Dedifferentiated amniotic fluid mesenchymal stem cell (primary cell): ENCODE measurements around the gene ATP4B.

ENCODE experiments used
- DNase-seq: peaks from one replicate; pipeline ENCODE4 v3.0.0-alpha.2; 2016; ENCODE audit errors: extremely low spot score

The ATP4B gene

DNA sequence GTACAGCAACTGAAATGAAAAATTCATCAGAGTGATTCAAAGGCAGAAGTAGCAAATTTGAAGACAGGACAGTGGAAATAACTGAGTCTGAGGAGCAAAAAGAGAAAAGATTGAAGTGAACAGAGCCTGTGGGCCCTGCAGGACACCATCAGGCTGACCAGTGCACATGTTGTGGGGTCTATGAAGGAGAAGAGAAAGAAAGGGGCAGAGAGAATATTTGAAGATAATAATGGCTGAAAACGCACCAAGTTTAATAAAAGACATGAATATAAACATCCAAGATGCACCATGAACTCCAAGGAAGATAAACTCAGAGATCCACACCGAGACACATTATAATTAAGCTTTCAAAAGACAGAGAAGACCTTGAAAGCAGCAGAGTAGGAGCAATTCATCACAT is 15.4 kb downstream of the ATP4B start:
- no peak for DNase-seq

DNA sequence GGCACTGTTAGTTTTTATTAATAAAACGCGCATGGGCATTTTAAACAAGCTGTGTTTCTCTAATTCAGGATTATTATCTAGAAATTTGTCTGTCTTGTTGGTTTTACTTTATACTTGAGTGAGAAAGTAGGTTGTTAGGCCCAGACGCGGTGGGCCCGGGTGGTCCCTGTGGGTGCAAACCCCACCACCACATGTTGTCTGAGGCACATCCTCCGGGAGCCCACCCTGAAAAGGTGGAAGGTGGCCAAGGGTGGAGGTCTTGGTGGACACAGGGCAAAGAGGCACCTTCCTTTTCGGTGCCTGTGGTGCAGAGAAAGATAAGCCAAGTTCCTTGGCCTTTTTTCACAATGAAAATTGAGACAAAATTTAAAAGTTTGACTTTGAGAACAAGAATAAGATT is 16.6 kb downstream of the ATP4B start:
- no peak for DNase-seq

GRCh38 chr13:113639616-113640262 is 18.3 kb downstream of the ATP4B start:
- DNase-seq = no peak

DNA sequence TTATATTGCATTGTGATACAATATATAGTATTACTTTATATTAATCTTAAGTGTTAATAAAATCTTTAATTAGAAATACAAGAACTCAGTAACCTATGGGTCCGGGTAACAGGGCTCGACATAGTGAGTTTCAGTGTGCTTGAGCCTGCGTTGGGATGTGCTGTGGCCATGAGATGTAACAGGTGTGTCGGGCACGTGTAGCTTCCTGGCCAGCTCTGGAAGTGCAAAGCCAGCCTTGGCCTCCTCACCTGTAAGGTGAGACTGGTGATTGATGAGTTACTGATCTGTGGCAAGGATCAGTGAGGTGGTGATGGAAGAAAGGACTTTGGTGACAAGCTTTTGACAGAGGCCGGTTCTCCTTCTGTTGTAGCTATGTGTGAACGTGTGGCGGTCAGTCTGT is 19.2 kb downstream of the ATP4B start:
- no peak for DNase-seq

DNA sequence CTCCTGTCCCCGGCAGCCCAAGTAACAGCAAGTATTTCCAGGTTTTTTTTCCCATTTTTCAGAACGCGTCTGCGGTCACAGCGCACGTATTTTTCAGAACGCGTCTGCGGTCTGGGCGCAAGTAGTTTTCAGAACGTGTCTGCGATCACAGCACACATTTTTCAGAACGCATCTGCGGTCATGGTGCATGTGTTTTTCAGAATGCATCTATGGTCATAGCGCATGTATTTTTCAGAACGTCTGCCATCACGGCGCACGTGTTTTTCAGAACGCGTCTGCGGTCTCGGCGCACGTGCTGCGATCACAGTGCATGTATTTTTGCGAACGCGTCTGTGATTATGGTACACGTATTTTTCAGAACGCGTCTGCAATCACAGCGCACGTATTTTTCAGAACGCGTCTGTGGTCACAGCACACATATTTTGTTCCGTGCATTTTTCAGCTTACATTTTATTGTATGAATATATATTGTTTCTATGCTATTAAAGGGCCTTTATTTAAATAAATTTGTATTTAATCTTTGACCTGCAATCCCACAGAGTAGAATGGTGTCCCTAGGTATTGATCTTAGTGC is 19.7 kb downstream of the ATP4B start:
- DNase-seq = no peak

- DNase-seq = no peak
Observed at GRCh38 chr13:113637262-113638160, 20.5 kb downstream of the ATP4B start.

- DNase-seq = no peak
Observed at GRCh38 chr13:113636266-113636963, 21.6 kb downstream of the ATP4B start.

GRCh38 chr13:113635709-113636108 is 22.3 kb downstream of the ATP4B start:
- DNase-seq = no peak

- DNase-seq = no peak
Observed at GRCh38 chr13:113635048-113635420, 23.0 kb downstream of the ATP4B start.

GRCh38 chr13:113634279-113635047 is 23.5 kb downstream of the ATP4B start:
- DNase-seq = no peak

GRCh38 chr13:113633485-113633873 is 24.5 kb downstream of the ATP4B start:
- DNase-seq = no peak

GRCh38 chr13:113632706-113633484 is 25.1 kb downstream of the ATP4B start:
- no peak for DNase-seq

GRCh38 chr13:113631341-113632095 is 26.5 kb downstream of the ATP4B start:
- no peak for DNase-seq

DNA sequence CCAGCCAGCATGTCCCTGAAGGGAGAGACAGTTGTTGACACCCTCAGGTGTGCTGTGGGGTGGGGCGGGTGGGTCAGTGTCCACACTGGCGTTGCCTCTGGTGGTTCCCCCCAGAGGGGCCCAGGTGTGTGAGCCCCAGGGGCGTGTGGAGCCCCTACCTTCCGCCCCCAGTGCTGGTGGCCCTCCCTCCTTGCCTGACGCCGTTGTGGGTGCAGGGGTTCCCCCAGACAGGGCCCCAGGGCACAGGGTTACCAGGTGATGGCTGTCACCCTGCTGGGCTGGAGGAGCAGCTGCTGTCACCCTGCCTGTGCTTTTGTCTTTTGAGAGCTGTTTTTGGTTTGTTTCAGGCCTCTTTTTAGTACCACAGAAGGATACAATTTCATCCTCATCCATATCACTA is 27.2 kb downstream of the ATP4B start:
- no peak for DNase-seq

GRCh38 chr13:113630296-113630695 is 27.7 kb downstream of the ATP4B start:
- no peak for DNase-seq

DNA sequence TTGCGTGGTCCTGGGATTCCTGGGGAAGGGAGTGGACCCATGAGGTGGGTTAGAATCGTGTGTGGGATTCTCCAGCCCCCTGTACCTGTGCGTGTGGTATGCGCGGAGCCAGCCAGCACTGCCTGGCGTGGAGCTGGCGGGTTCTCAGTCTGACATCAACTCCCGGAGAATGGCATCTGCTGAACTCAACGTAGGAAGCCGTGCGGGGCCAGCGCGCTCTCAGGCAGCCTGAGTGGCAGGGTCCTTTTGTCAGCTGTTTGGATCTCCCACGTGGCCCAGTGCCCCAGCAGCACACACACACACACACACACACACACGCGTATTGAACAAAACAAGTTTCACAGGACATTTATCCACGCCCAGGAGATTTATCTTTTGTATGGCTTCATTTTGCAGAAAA is 28.1 kb downstream of the ATP4B start:
- no peak for DNase-seq

- no peak for DNase-seq
Observed at GRCh38 chr13:113628291-113629270, 29.4 kb downstream of the ATP4B start.

DNA sequence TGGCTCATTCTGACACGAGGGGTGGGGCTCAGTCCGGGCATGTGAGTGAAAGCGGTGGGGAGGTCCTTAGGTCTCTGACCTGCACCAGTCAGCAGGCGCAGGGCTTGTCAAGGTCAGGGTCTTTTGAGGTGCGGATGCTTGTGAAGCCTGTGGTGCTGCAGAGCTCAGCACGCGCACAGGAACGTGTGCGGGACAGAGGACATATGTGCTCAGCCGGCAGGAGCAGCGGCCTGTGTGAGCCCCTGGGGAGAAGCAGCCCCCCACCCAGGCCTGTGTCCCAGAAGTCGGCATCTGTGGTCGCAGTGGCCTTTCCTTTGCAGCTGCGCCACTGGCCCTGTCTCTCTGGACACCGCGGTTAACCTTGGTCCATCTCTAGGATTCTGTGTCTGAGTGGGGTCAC is 30.9 kb downstream of the ATP4B start:
- DNase-seq = no peak
